PC-3 (cell line): Measurements from ENCODE around the gene TJP3. TPM values are rescaled to one million over a fixed set of nuclear protein-coding genes. Genes with fewer than 3 reads are reported as not detected.

Source experiments
- ATAC-seq: fragments of 200-7000 bp; cut with Tn5 transposase; 2 replicates; pipeline ENCODE4 v1.9.1; 2020; ENCODE audit warnings: mild to moderate bottlenecking, moderate library complexity
- BruUV-seq: library from RNA; stranded (reverse); fragments of 400-500 nt; replicated peaks from 2 replicates; lab custom pipeline; 2021; lab: Mats Ljungman, UMichigan
- CTCF ChIA-PET: fragments of 300-600 bp; sonication (Branson Sonifier 250); formaldehyde crosslinking; loops from one replicate; lab custom pipeline; 2022; ENCODE audit warnings: antibody characterized with exemption; lab: Charles Lee
- POLR2A ChIA-PET: fragments of 300-600 bp; sonication (Branson Sonifier 250); formaldehyde crosslinking; loops from one replicate; lab custom pipeline; 2022; ENCODE audit warnings: antibody characterized with exemption; ENCODE audit not compliant: unreplicated experiment; lab: Charles Lee
- DNase-seq: peaks from one replicate; pipeline ENCODE4 v3.0.0-alpha.2; 2015
- H2AFZ ChIP-seq: fragments of 300-600 bp; sonication (generic); 2 replicates; pipeline ENCODE4 v1.6.0; 2016; ENCODE audit warnings: antibody characterized with exemption, low read length
- H3F3A ChIP-seq: fragments of 300-600 bp; sonication (generic); one replicate; pipeline ENCODE4 v1.6.0; 2017; ENCODE audit warnings: antibody characterized with exemption, low read length, control low read depth, mild to moderate bottlenecking; ENCODE audit not compliant: unreplicated experiment
- H3K27ac ChIP-seq: fragments of 300-600 bp; sonication (generic); 2 replicates; pipeline ENCODE4 v1.5.1; 2016; ENCODE audit warnings: mild to moderate bottlenecking, low read length
- H3K27me3 ChIP-seq: fragments of 300-600 bp; sonication (generic); 2 replicates; pipeline ENCODE4 v1.6.1; 2016; ENCODE audit warnings: low read length, mixed read lengths
- H3K36me3 ChIP-seq: fragments of 300-600 bp; sonication (generic); 2 replicates; pipeline ENCODE4 v1.6.1; 2016; ENCODE audit warnings: low read depth, mixed run types, low read length, mixed read lengths
- H3K4me1 ChIP-seq: fragments of 300-600 bp; sonication (generic); 2 replicates; pipeline ENCODE4 v1.5.1; 2016; ENCODE audit warnings: low read length; ENCODE audit not compliant: insufficient read depth
- H3K4me2 ChIP-seq: fragments of 300-600 bp; sonication (generic); 2 replicates; pipeline ENCODE4 v1.6.0; 2016; ENCODE audit warnings: low read length
- H3K4me3 ChIP-seq: fragments of 300-600 bp; sonication (generic); 2 replicates; pipeline ENCODE4 v1.5.1; 2016; ENCODE audit warnings: mild to moderate bottlenecking, low read length, mixed read lengths
- H3K79me2 ChIP-seq: fragments of 300-600 bp; sonication (generic); 2 replicates; pipeline ENCODE4 v1.6.1; 2017; ENCODE audit warnings: low read length, mixed read lengths
- H3K9ac ChIP-seq: fragments of 300-600 bp; sonication (generic); 2 replicates; pipeline ENCODE4 v1.6.0; 2016; ENCODE audit warnings: mild to moderate bottlenecking, low read length
- H3K9me2 ChIP-seq: fragments of 300-600 bp; sonication (generic); replicated peaks from 2 replicates; pipeline ENCODE4 v1.6.1; 2016; ENCODE audit warnings: mixed run types, low read length, mixed read lengths
- H3K9me3 ChIP-seq: fragments of 300-600 bp; sonication (generic); 2 replicates; pipeline ENCODE4 v1.6.1; 2016; ENCODE audit warnings: low read length, mixed read lengths
- H4K20me1 ChIP-seq: fragments of 300-600 bp; sonication (generic); 2 replicates; pipeline ENCODE4 v1.6.1; 2016; ENCODE audit warnings: low read length, mixed read lengths
- CTCF ChIP-seq: fragments of 300-600 bp; sonication (generic); conservative IDR thresholded peaks from 2 replicates; pipeline ENCODE4 v1.5.1; 2017; ENCODE audit warnings: antibody characterized with exemption, low read depth, mild to moderate bottlenecking, low read length
- EZH2 ChIP-seq: fragments of 300-600 bp; sonication (generic); IDR thresholded peaks from one replicate; pipeline ENCODE4 v1.6.1; 2017; ENCODE audit warnings: antibody characterized with exemption, mild to moderate bottlenecking, low read length; ENCODE audit not compliant: unreplicated experiment
- EZH2phosphoT487 ChIP-seq: fragments of 300-600 bp; sonication (generic); IDR thresholded peaks from 2 replicates; pipeline ENCODE4 v1.6.1; 2018; ENCODE audit warnings: mild to moderate bottlenecking, antibody characterized with exemption, low read length, borderline replicate concordance
- intact Hi-C: fragments of 100-400 bp; cut with micrococcal nuclease; formaldehyde crosslinking; loops from 2 replicates; pipeline ENCODE4 v1.9.0; 2023
- total RNA-seq: library from RNA; depleted of rRNA; stranded (reverse); fragments of >200 nt; gene quantifications from 2 replicates; pipeline ENCODE4 v1.2.3, GENCODE V29; 2014

Gene TJP3
- total RNA-seq, 1 experiment from 2014 or later: 11.7 TPM

- intact Hi-C loops: no loop called here
- TF ChIP-seq EZH2phosphoT487 (no peak), CTCF (no peak), EZH2 (no peak)
- H2AFZ ChIP-seq: no peak overlapping the region
- no peaks in the 10 kb centered on the region for H3K36me3 ChIP-seq
- no peak for ATAC-seq
- 0 out of 2 replicates have a peak, but pooled peaks cover 13% of the 10 kb centered on the region for H3K9me3 ChIP-seq
- POLR2A ChIA-PET: no interaction called here
- H4K20me1 ChIP-seq: no peaks in the 10 kb centered on the region
- no peaks in the 10 kb centered on the region for H3K4me1 ChIP-seq
- no TSS peak for BruUV-seq
- H3K4me2 ChIP-seq: no peak overlapping the region
- DNase-seq: no peak
- CTCF ChIA-PET: interaction anchor here (0.5 kb wide), 1 partner anchor 573 kb away, joined by 3 read pairs; no protein-coding TSS in a partner anchor
- H3K9me2 ChIP-seq: no peaks in the 10 kb centered on the region
- no peak overlapping the region for H3K9ac ChIP-seq
- no peak overlapping the region for H3K4me3 ChIP-seq
- no peaks in the 10 kb centered on the region for H3K27me3 ChIP-seq
- H3K27ac ChIP-seq: no peak overlapping the region
- H3F3A ChIP-seq: no peaks in the 10 kb centered on the region
- no peaks in the 10 kb centered on the region for H3K79me2 ChIP-seq
These were observed 70.9 kb downstream of the TJP3 start for GRCh38 chr19:3778899-3779723.

- TF ChIP-seq EZH2phosphoT487: no peak
- TF ChIP-seq CTCF: no peak
- TF ChIP-seq EZH2: no peak
- intact Hi-C loops: no loop called here
- H3K4me3 ChIP-seq: no peak overlapping the region
- H4K20me1 ChIP-seq: no peaks in the 10 kb centered on the region
- no peak overlapping the region for H3K9ac ChIP-seq
- POLR2A ChIA-PET: no interaction called here
- no peak overlapping the region for H3K4me2 ChIP-seq
- ATAC-seq (no peak), DNase-seq (peak; percentile 4)
- no TSS peak for BruUV-seq
- H3K79me2 ChIP-seq: no peaks in the 10 kb centered on the region
- no peaks in the 10 kb centered on the region for H3K4me1 ChIP-seq
- H3K27me3 ChIP-seq: no peaks in the 10 kb centered on the region
- H3F3A ChIP-seq: no peaks in the 10 kb centered on the region
- CTCF ChIA-PET: no interaction called here
- H3K36me3 ChIP-seq: no peaks in the 10 kb centered on the region
- H3K9me2 ChIP-seq: no peaks in the 10 kb centered on the region
- H2AFZ ChIP-seq: no peak overlapping the region
- no peak overlapping the region for H3K27ac ChIP-seq
- H3K9me3 ChIP-seq: 0 out of 2 replicates have a peak, but pooled peaks cover 13% of the 10 kb centered on the region
These were observed 72.7 kb downstream of the TJP3 start for GRCh38 chr19:3780786-3781304.

GRCh38 chr19:3781603-3782002 lies 73.4 kb downstream of the TJP3 start:
- CTCF ChIA-PET: no interaction called here

More at GRCh38 chr19:3781603-3782002, 73.4 kb downstream of the TJP3 start:
- no peaks in the 10 kb centered on the region for H3K36me3 ChIP-seq
- H3K27me3 ChIP-seq: no peaks in the 10 kb centered on the region
- no peak for ATAC-seq
- POLR2A ChIA-PET: no interaction called here
- no peaks in the 10 kb centered on the region for H3K79me2 ChIP-seq
- H3K4me1 ChIP-seq: no peaks in the 10 kb centered on the region
- no peak overlapping the region for H3K4me2 ChIP-seq
- intact Hi-C loops: no loop called here
- H3K9me2 ChIP-seq: no peaks in the 10 kb centered on the region
- no peaks in the 10 kb centered on the region for H4K20me1 ChIP-seq
- TF ChIP-seq CTCF: no peak
- TF ChIP-seq EZH2: no peak
- TF ChIP-seq EZH2phosphoT487: no peak
- 0 out of 2 replicates have a peak, but pooled peaks cover 13% of the 10 kb centered on the region for H3K9me3 ChIP-seq
- no peak overlapping the region for H3K9ac ChIP-seq
- no peak overlapping the region for H2AFZ ChIP-seq
- H3K27ac ChIP-seq: no peak overlapping the region
- H3F3A ChIP-seq: no peaks in the 10 kb centered on the region
- BruUV-seq: no TSS peak
- no peak for DNase-seq
- H3K4me3 ChIP-seq: no peak overlapping the region
